HepG2 (cell line): ENCODE results near the gene TMEM200A.

Experiments
- CBFB ChIP-seq: sonication (generic); formaldehyde crosslinking; IDR thresholded peaks from 2 replicates; pipeline ENCODE4 v1.4.0; 2020; ENCODE audit warnings: missing genetic modification reagents
- ESRRA ChIP-seq: sonication (generic); formaldehyde crosslinking; IDR thresholded peaks from 2 replicates; pipeline ENCODE4 v1.5.1; 2020; ENCODE audit warnings: mild to moderate bottlenecking, low read depth, missing genetic modification reagents
- JUNB ChIP-seq: sonication (generic); formaldehyde crosslinking; IDR thresholded peaks from 2 replicates; pipeline ENCODE4 v1.8.0; 2022; ENCODE audit warnings: missing genetic modification reagents, mild to moderate bottlenecking, borderline replicate concordance
- KDM2A ChIP-seq: sonication (generic); formaldehyde crosslinking; IDR thresholded peaks from 2 replicates; pipeline ENCODE4 v1.4.0; 2020; ENCODE audit warnings: low read depth, missing genetic modification reagents, borderline replicate concordance
- MEIS2 ChIP-seq: sonication (generic); formaldehyde crosslinking; IDR thresholded peaks from 2 replicates; pipeline ENCODE4 v1.9.0; 2021; ENCODE audit warnings: mild to moderate bottlenecking, missing genetic modification reagents
- SIN3A ChIP-seq: IDR thresholded peaks from 2 replicates; pipeline ENCODE4 v1.6.1; 2011; ENCODE audit warnings: low read depth, mild to moderate bottlenecking, control low read depth, low read length, borderline replicate concordance
- SP1 ChIP-seq, 2 experiments: fragments of 450-650 bp in 1 of 2; sonication (generic) in 1 of 2; formaldehyde crosslinking in 1 of 2; IDR thresholded peaks; 2 replicates each; pipeline versions ENCODE4 v1.4.0 to v1.6.1; 2016 to 2020; ENCODE audit warnings: missing genetic modification reagents in 1 of 2
- TGIF2 ChIP-seq: IDR thresholded peaks from 2 replicates; pipeline ENCODE4 v1.6.1; 2016; ENCODE audit warnings: control low read depth, missing compliant biosample characterization
- TF ChIP-seq, protein P1 (sequence below): sonication (generic); formaldehyde crosslinking; IDR thresholded peaks from 2 replicates; pipeline ENCODE4 v1.4.0; 2020; ENCODE audit warnings: missing genetic modification reagents
- TF ChIP-seq, protein P2 (sequence below), 2 experiments: IDR thresholded peaks; 2 replicates each; pipeline ENCODE4 v1.6.1; 2011 to 2012; ENCODE audit warnings: low read length in 2 of 2, borderline replicate concordance in 1 of 2, low read depth in 1 of 2, mild to moderate bottlenecking in 1 of 2, moderate library complexity in 1 of 2
- TF ChIP-seq, protein P3 (sequence below): sonication (generic); formaldehyde crosslinking; conservative IDR thresholded peaks from 2 replicates; pipeline ENCODE4 v1.8.0; 2022; ENCODE audit warnings: mild to moderate bottlenecking, moderate library complexity, missing genetic modification reagents

DNA sequence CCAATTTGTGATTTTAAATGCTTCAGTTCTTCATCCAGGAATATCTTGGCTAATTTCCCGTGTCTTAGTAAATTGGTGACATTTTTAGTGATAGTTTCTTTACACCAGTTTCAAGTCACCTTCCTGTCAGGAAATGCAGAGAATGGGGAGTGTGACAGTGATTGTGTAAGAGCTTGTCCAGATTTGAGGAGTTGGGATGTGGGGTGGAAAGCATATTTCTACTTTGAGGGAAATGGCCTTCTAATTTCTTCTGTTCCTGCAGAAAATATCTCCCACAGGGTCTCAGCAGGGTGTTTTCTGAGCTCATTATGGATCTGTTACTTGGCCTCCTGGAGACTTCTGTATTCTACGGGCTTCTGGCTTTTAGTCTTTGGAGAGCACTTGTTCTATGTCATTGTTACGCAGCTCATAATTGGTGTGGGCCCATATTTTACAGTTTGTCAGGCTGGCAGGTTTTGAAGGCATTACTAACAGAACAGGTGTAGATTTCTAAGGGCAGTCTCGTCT, 65.6 kb downstream of the TMEM200A start:
- no peak for TF ChIP-seq JUNB (CRISPR knock-in tag)
- no peak for TF ChIP-seq ESRRA (CRISPR knock-in tag)
- TF ChIP-seq KDM2A = no peak
- no peak for TF ChIP-seq CBFB (CRISPR knock-in tag)
- TF ChIP-seq SP1 (IDR thresholded peaks at IDR 0.05) = no peak
- TF ChIP-seq SP1 (CRISPR knock-in tag; IDR thresholded peaks at IDR 0.05) = no peak
- TF ChIP-seq, protein P1, sequence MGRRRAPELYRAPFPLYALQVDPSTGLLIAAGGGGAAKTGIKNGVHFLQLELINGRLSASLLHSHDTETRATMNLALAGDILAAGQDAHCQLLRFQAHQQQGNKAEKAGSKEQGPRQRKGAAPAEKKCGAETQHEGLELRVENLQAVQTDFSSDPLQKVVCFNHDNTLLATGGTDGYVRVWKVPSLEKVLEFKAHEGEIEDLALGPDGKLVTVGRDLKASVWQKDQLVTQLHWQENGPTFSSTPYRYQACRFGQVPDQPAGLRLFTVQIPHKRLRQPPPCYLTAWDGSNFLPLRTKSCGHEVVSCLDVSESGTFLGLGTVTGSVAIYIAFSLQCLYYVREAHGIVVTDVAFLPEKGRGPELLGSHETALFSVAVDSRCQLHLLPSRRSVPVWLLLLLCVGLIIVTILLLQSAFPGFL (CRISPR knock-in tag) = no peak
- TF ChIP-seq SIN3A = no peak
- no peak for TF ChIP-seq MEIS2 (CRISPR knock-in tag)
- TF ChIP-seq, protein P2, sequence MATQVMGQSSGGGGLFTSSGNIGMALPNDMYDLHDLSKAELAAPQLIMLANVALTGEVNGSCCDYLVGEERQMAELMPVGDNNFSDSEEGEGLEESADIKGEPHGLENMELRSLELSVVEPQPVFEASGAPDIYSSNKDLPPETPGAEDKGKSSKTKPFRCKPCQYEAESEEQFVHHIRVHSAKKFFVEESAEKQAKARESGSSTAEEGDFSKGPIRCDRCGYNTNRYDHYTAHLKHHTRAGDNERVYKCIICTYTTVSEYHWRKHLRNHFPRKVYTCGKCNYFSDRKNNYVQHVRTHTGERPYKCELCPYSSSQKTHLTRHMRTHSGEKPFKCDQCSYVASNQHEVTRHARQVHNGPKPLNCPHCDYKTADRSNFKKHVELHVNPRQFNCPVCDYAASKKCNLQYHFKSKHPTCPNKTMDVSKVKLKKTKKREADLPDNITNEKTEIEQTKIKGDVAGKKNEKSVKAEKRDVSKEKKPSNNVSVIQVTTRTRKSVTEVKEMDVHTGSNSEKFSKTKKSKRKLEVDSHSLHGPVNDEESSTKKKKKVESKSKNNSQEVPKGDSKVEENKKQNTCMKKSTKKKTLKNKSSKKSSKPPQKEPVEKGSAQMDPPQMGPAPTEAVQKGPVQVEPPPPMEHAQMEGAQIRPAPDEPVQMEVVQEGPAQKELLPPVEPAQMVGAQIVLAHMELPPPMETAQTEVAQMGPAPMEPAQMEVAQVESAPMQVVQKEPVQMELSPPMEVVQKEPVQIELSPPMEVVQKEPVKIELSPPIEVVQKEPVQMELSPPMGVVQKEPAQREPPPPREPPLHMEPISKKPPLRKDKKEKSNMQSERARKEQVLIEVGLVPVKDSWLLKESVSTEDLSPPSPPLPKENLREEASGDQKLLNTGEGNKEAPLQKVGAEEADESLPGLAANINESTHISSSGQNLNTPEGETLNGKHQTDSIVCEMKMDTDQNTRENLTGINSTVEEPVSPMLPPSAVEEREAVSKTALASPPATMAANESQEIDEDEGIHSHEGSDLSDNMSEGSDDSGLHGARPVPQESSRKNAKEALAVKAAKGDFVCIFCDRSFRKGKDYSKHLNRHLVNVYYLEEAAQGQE (IDR thresholded peaks at IDR 0.05; ENCODE audit: borderline replicate concordance in 1 of 2, low read depth in 1 of 2, low read length in 2 of 2) = no peak
- no peak for TF ChIP-seq TGIF2 (CRISPR knock-in tag)
- TF ChIP-seq, protein P3, sequence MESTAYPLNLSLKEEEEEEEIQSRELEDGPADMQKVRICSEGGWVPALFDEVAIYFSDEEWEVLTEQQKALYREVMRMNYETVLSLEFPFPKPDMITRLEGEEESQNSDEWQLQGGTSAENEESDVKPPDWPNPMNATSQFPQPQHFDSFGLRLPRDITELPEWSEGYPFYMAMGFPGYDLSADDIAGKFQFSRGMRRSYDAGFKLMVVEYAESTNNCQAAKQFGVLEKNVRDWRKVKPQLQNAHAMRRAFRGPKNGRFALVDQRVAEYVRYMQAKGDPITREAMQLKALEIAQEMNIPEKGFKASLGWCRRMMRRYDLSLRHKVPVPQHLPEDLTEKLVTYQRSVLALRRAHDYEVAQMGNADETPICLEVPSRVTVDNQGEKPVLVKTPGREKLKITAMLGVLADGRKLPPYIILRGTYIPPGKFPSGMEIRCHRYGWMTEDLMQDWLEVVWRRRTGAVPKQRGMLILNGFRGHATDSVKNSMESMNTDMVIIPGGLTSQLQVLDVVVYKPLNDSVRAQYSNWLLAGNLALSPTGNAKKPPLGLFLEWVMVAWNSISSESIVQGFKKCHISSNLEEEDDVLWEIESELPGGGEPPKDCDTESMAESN = no peak
